Activated CD4-positive, CD25-positive, alpha-beta regulatory T cell treated with anti-CD3 and anti-CD28 coated beads, Interleukin-2, amount 50 U/mL, for 24 hours (primary cell): ENCODE data around the gene HYAL2.

Source experiments
- ATAC-seq, 2 donors: fragments of 150-1000 bp; cut with Tn5 transposase; one replicate each; pipeline ENCODE4 v1.10.0; 2021; ENCODE audit warnings: mild to moderate bottlenecking in 1 of 2, moderate library complexity in 1 of 2

Gene HYAL2

DNA sequence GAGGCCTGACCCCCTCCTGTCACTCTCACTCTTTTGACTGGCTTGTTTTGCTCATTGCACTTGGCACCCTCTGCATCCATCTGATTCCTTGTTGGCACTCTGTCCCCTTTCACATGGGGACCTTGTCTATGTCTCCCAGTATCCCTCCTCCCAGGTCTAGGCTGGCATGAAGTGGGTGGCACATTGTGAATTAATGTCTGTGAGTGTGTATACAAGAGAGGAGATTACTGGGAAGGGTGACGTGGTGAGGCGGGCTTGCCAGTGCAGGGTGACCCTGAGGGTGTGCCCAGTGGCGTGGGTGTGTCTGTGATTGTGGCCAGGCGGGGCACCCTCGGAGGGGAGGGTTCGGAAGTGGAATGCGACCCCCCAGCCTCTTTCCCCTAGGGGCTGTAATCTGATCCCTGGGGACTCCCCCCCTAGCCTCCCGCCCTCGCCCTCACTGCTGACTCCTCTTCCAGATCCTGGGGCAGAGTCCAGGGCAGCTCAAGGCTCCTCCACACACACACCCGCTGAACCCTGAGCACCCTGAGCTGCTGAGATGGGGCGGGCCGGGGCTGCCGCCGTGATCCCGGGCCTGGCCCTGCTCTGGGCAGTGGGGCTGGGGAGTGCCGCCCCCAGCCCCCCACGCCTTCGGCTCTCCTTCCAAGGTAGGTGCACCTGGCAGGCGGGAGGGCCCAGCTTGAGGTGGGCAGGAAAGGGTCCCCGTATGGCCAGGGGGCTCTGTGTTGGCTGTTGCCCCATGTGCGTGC is 53.7 kb downstream of the HYAL2 start, which contains the start of gene SEMA3B:
TSS of gene SEMA3B (plus strand) at position 445 of the 749 bp plus-strand sequence. CDS start at position 539, 94 bp downstream.
- ATAC-seq, result no peak

DNA sequence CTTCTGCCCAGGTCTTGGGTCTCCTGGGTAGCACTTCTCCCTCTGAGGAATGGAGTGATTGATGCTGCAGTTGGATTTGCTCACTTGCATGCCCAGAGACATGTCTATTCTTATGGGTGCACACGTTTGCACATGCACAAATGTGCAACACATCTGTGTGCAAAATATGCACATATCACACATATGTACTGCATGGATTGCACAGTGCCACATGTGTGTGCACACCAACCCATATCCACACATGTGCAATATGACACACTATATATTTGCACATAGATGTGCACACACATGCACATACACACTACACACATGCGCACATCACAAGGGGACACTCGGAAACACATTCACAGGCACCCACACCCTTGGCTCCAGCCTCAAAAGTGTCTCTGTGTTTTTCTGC is 54.3 kb downstream of the HYAL2 start:
- no peak for ATAC-seq
